ENCODE measurements around the gene GRIK5. TPM values are rescaled to one million over a fixed set of nuclear protein-coding genes. Genes with fewer than 3 reads are reported as not detected.

GRIK5 gene
- total RNA-seq, 1 experiment from 2014 or later, result 43.1 TPM

DNA sequence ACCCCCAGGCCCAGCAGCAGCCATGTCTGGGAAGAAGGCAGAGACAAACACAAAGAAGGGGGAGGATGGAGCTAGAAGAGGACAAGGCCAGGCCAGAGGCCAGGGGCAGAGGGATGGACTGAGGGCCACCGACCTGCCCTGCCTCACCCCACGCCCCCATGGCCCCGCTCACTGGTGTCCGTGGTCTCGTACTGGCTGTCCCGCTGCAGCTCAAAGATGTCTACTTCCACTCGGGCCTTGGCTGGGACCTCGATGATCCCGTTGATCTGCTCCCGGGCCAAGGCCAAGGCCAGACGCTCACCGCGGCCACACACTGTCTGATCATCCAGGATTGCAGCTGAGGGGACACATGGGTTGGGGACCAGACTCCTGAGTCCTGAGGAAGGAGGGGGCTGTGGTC is 5.0 kb downstream of the GRIK5 start:
- Histone ChIP-seq H3K56ac (ENCODE audit: insufficient read length, low read depth, low read length) (no peak overlapping the region), H2BK15ac (ENCODE audit: low read depth, low read length) (no peak overlapping the region), H3T11ph (ENCODE audit: low read length) (no peak overlapping the region), H2BK120ac (ENCODE audit: low read depth, low read length, poor library complexity, severe bottlenecking) (no peak overlapping the region), H4K91ac (ENCODE audit: insufficient read length, low read depth, low read length) (no peak overlapping the region), H3K9ac (ENCODE audit: extremely low read depth, insufficient read length, low read length) (no peak overlapping the region), H3K79me2 (ENCODE audit: insufficient read depth, low read length) (peaks cover 3% of the 10 kb centered on the region; the same call in 1 of the 2 replicates), H3K18ac (ENCODE audit: insufficient read length, low read depth, low read length) (no peak overlapping the region), H3K23ac (ENCODE audit: insufficient read length, low read depth, low read length) (no peak overlapping the region), H3K4me2 (ENCODE audit: insufficient read depth, insufficient read length, low read length) (no peak overlapping the region), H2BK5ac (ENCODE audit: insufficient read length, low read length) (no peak overlapping the region), H3K27me3 (ENCODE audit: insufficient read depth, low read length) (no peaks in the 10 kb centered on the region), H3K9me3 (ENCODE audit: control insufficient read depth, low read depth, low read length) (no peaks in the 10 kb centered on the region), H2AFZ (ENCODE audit: low read length) (no peak overlapping the region), H3K23me2 (ENCODE audit: insufficient read length, low read depth, low read length, poor library complexity, severe bottlenecking) (peaks cover 16% of the 10 kb centered on the region), H2BK20ac (ENCODE audit: low read depth, low read length, poor library complexity, severe bottlenecking) (no peak overlapping the region), H4K20me1 (ENCODE audit: control insufficient read depth, insufficient read depth, insufficient read length) (no peaks in the 10 kb centered on the region), H2AK5ac (ENCODE audit: insufficient read length, low read length) (no peak overlapping the region), H3K79me1 (ENCODE audit: insufficient read depth, low read depth, low read length, poor library complexity, severe bottlenecking) (no peaks in the 10 kb centered on the region), H3K14ac (ENCODE audit: insufficient read depth, low read length) (no peak overlapping the region), H4K5ac (ENCODE audit: insufficient read length, low read depth, low read length) (no peak overlapping the region), H3K27ac (ENCODE audit: insufficient read length, low read depth, low read length) (no peak overlapping the region), H3K4me1 (ENCODE audit: insufficient read depth, low read length) (no peaks in the 10 kb centered on the region), H3K4ac (ENCODE audit: low read depth, low read length) (no peak overlapping the region), H4K8ac (replicated peaks; ENCODE audit: insufficient read length, low read depth, low read length) (no peak overlapping the region), H2BK12ac (ENCODE audit: insufficient read length, low read depth, low read length) (no peak overlapping the region)
- Mint-ChIP-seq H3K27me3 (ENCODE audit: low read depth) (no peaks in the 10 kb centered on the region), H3K4me3 (no peak overlapping the region), H3K27ac (no peak overlapping the region), H3K9me3 (no peaks in the 10 kb centered on the region), H3K36me3 (ENCODE audit: insufficient read depth in 1 of 3, low read depth in 3 of 3) (peaks cover 31 to 50% (median 46%) of the 10 kb centered on the region in 3 experiments), H3K4me1 (no peaks in the 10 kb centered on the region)
- DNase-seq, result no peak
- no peak for TF ChIP-seq CTCF (conservative IDR thresholded peaks at IDR 0.05)
- WGBS (ENCODE audit: extremely low coverage, insufficient read length, low lambda C conversion rate), result no CpG with 5 or more reads among the region's 13 CpGs

All from H9 (cell line).